ENCODE data around the gene GPALPP1.

Gene GPALPP1

DNA sequence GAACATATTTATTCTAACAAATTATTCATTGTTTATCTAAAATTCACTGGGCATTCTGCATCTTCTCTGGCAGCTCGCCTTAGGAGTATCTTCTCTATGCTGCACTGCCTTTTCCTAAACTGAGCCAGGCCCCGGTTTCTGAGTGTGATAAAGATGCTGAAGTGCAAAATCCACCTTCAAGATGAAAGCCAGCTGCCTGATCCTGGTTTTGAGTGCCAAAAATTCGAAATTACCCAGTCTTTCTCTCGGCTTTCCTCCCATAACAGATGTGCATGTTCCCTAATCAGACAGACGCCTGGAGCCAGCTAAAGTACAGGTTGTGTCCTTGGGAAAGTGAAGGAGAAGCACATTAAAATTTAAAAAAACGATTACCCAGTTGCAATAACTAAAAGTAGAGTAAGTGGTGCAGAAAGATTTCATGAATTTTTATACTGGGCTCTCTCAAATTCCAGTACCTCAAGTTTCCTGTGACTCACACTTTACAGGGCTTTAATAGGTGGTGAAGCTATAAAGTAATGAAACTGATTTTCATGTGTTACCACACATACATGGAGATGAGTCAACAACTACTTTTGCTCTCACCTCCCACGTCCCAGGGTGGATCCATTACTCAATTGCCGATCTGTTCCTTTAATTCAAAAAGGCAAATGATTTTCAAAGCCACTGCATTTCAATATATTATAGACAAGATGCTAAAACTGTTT, 66.0 kb downstream of the GPALPP1 start:
- TF ChIP-seq REST (IDR thresholded peaks at IDR 0.05; ENCODE audit: insufficient read depth in 1 of 2, low read depth in 2 of 2, low read length in 2 of 2), result no peak
- TF ChIP-seq TAF1 (IDR thresholded peaks at IDR 0.05; ENCODE audit: borderline replicate concordance, insufficient read depth, low read length), result no peak
- no peak for TF ChIP-seq FOXP2 (optimal IDR thresholded peaks at IDR 0.05; ENCODE audit: borderline replicate concordance, extremely low read depth, extremely low read length, insufficient read depth)
- TF ChIP-seq POLR2AphosphoS5 (IDR thresholded peaks at IDR 0.05; ENCODE audit: low read depth, low read length), result no peak
- TF ChIP-seq SIN3A (IDR thresholded peaks at IDR 0.05; ENCODE audit: borderline replicate concordance, insufficient read depth, low read length), result no peak

DNA sequence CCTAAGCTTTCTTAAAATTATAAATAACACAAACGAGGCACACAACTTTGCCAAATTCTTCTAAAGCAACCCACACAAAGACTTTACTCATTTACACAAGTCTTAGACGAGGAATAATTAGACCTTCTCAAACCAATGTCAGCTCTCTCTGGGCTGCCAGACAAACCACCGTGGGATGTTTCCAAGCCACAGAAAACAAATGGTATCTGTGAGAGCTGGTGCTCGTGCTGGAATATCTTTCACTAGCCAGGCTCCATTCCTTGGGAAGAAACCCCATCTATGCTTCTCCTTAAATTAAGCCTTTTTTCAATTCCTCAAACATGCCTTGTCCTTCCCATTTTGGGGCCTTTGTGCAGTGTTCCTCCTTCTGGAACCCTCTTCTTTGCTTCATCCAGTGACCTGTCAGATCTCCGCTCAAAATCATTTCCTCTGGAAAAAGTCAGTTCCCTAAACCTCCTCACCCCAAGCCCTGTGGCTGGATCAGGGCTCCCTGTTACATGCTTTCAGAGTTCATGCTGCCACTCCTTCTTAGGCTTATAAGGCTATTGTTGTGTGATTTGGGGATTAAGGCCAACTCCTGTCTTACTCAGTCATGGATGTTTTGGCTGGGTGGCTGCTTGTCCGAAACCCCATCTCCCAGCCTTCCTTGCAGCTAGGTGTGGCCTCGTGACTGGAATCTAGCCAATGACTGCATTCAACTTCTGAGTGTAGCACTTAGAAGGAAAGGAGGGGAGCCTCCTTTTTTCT, 66.7 kb downstream of the GPALPP1 start:
- no peak for TF ChIP-seq REST (IDR thresholded peaks at IDR 0.05; ENCODE audit: insufficient read depth in 1 of 2, low read depth in 2 of 2, low read length in 2 of 2)
- TF ChIP-seq TAF1 (IDR thresholded peaks at IDR 0.05; ENCODE audit: borderline replicate concordance, insufficient read depth, low read length), result no peak
- no peak for TF ChIP-seq POLR2AphosphoS5 (IDR thresholded peaks at IDR 0.05; ENCODE audit: low read depth, low read length)
- no peak for TF ChIP-seq FOXP2 (optimal IDR thresholded peaks at IDR 0.05; ENCODE audit: borderline replicate concordance, extremely low read depth, extremely low read length, insufficient read depth)
- TF ChIP-seq SIN3A (IDR thresholded peaks at IDR 0.05; ENCODE audit: borderline replicate concordance, insufficient read depth, low read length), result no peak

DNA sequence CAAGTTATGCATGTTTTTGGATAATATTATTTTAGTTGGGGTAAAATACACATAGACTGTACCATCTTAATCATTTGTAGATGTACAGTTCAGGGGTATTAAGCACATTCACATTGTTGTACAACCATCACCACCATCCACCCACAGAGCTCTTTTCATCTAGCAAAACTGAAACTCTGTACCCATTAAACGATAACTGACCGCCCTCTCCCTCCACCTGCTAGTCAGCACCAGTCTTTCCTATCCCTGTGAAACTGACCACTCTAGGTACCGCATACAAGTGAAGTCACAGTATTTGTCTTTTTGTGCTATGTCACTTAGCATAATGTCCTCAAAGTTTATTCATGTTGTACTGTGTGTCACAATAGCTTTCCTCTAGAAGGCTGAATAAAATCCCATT, 70.7 kb downstream of the GPALPP1 start:
- TF ChIP-seq REST (IDR thresholded peaks at IDR 0.05; ENCODE audit: insufficient read depth in 1 of 2, low read depth in 2 of 2, low read length in 2 of 2) (no peak), POLR2AphosphoS5 (IDR thresholded peaks at IDR 0.05; ENCODE audit: low read depth, low read length) (no peak), FOXP2 (optimal IDR thresholded peaks at IDR 0.05; ENCODE audit: borderline replicate concordance, extremely low read depth, extremely low read length, insufficient read depth) (no peak), TAF1 (IDR thresholded peaks at IDR 0.05; ENCODE audit: borderline replicate concordance, insufficient read depth, low read length) (no peak), SIN3A (IDR thresholded peaks at IDR 0.05; ENCODE audit: borderline replicate concordance, insufficient read depth, low read length) (no peak)

- no peak for TF ChIP-seq POLR2AphosphoS5 (IDR thresholded peaks at IDR 0.05; ENCODE audit: low read depth, low read length)
- no peak for TF ChIP-seq FOXP2 (optimal IDR thresholded peaks at IDR 0.05; ENCODE audit: borderline replicate concordance, extremely low read depth, extremely low read length, insufficient read depth)
- TF ChIP-seq REST (IDR thresholded peaks at IDR 0.05; ENCODE audit: insufficient read depth in 1 of 2, low read depth in 2 of 2, low read length in 2 of 2), result no peak
- no peak for TF ChIP-seq TAF1 (IDR thresholded peaks at IDR 0.05; ENCODE audit: borderline replicate concordance, insufficient read depth, low read length)
- TF ChIP-seq SIN3A (IDR thresholded peaks at IDR 0.05; ENCODE audit: borderline replicate concordance, insufficient read depth, low read length), result no peak
Observed at GRCh38 chr13:45063261-45063860, 74.0 kb downstream of the GPALPP1 start.
